Measurements from ENCODE around the gene ARL6IP4.

- TF ChIP-seq SIN3A (IDR thresholded peaks at IDR 0.05; ENCODE audit: borderline replicate concordance, insufficient read depth, low read length) (no peak), REST (IDR thresholded peaks at IDR 0.05; ENCODE audit: insufficient read depth in 1 of 2, low read depth in 2 of 2, low read length in 2 of 2) (no peak), POLR2AphosphoS5 (IDR thresholded peaks at IDR 0.05; ENCODE audit: low read depth, low read length) (no peak), FOXP2 (optimal IDR thresholded peaks at IDR 0.05; ENCODE audit: borderline replicate concordance, extremely low read depth, extremely low read length, insufficient read depth) (peak; percentile 96), TAF1 (IDR thresholded peaks at IDR 0.05; ENCODE audit: borderline replicate concordance, insufficient read depth, low read length) (no peak)
These were observed 33.7 kb upstream of the ARL6IP4 start for GRCh38 chr12:122946690-122947341.

All from PFSK-1 (cell line).